B cell (primary cell): ENCODE data around the gene MTHFD1L. TPM values are rescaled to one million over a fixed set of nuclear protein-coding genes. Genes with fewer than 3 reads are reported as not detected.

Source experiments
- ATAC-seq: fragments of 200-7000 bp; cut with Tn5 transposase; one replicate; pipeline ENCODE4 v1.10.0; 2021; ENCODE audit warnings: low read depth, mild to moderate bottlenecking, moderate number of reproducible peaks, moderate library complexity
- CTCF ChIA-PET: fragments of 350-600 bp; sonication (Branson Sonifier 250); formaldehyde crosslinking; loops from one replicate; lab custom pipeline; 2021; ENCODE audit warnings: antibody characterized with exemption, inconsistent platforms; lab: Charles Lee
- POLR2A ChIA-PET: fragments of 350-600 bp; sonication (Branson Sonifier 250); formaldehyde crosslinking; loops from one replicate; lab custom pipeline; 2021; ENCODE audit warnings: antibody characterized with exemption; lab: Charles Lee
- DNase-seq: peaks from one replicate; pipeline ENCODE4 v3.0.0; 2013
- H2AFZ ChIP-seq: 2 replicates; pipeline ENCODE4 v1.6.1; 2012; ENCODE audit warnings: mild to moderate bottlenecking, low read depth, low read length; ENCODE audit not compliant: insufficient read depth, poor library complexity, severe bottlenecking
- H3K27ac ChIP-seq, 2 donors: 1 replicate in 1 of 2; 2 replicates in 1 of 2; pipeline ENCODE4 v1.5.1; 2012 to 2013; ENCODE audit warnings: low read length in 2 of 2, mild to moderate bottlenecking in 2 of 2, moderate library complexity in 1 of 2
- H3K27me3 ChIP-seq, 4 experiments: fragments of 200-600 bp in 1 of 4; sonication (generic) in 1 of 4; replicated peaks in 1 of 4; 1 replicate in 2 of 4; 2 replicates in 2 of 4; pipeline versions ENCODE4 v1.6.1 to v1.7.0; 2013 to 2016; ENCODE audit warnings: low read length in 3 of 4, mild to moderate bottlenecking in 2 of 4, mixed read lengths in 1 of 4, moderate library complexity in 1 of 4; ENCODE audit not compliant: insufficient read depth in 4 of 4, control insufficient read depth in 3 of 4; ENCODE audit errors: control extremely low read depth in 1 of 4
- H3K36me3 ChIP-seq, 2 experiments: replicated peaks in 1 of 2; 1 replicate in 1 of 2; 2 replicates in 1 of 2; pipeline versions ENCODE4 v1.6.1 to v1.7.1; 2013; ENCODE audit warnings: low read length in 1 of 2; ENCODE audit not compliant: insufficient read depth in 2 of 2, control insufficient read depth in 1 of 2; ENCODE audit errors: control extremely low read depth in 1 of 2, extremely low read depth in 1 of 2
- H3K4me1 ChIP-seq, 2 donors: fragments of 200-600 bp in 1 of 2; sonication (generic) in 1 of 2; 1 replicate in 1 of 2; 2 replicates in 1 of 2; pipeline versions ENCODE4 v1.5.1 to v1.6.1; 2013 to 2017; ENCODE audit warnings: low read length in 2 of 2; ENCODE audit not compliant: control insufficient read depth in 2 of 2, insufficient read depth in 2 of 2
- H3K4me2 ChIP-seq: replicated peaks from 2 replicates; pipeline ENCODE3; 2012; ENCODE audit warnings: mild to moderate bottlenecking, low read depth, low read length; ENCODE audit not compliant: poor library complexity, severe bottlenecking
- H3K4me3 ChIP-seq, 5 experiments: fragments of 200-600 bp in 1 of 5; sonication (generic) in 1 of 5; 1 replicate in 3 of 5; 2 replicates in 2 of 5; pipeline versions ENCODE4 v1.5.1 to v1.7.0; 2011 to 2016; ENCODE audit warnings: low read length in 4 of 5, mild to moderate bottlenecking in 4 of 5, low read depth in 2 of 5, control low read depth in 1 of 5, moderate library complexity in 1 of 5; ENCODE audit not compliant: insufficient read depth in 1 of 5; ENCODE audit errors: control extremely low read depth in 1 of 5, extremely low read depth in 1 of 5
- H3K79me2 ChIP-seq: fragments of 200-600 bp; sonication (generic); one replicate; pipeline ENCODE4 v1.6.0; 2016; ENCODE audit warnings: low read length; ENCODE audit not compliant: control insufficient read depth, insufficient read depth
- H3K9ac ChIP-seq: fragments of 200-600 bp; sonication (generic); 2 replicates; pipeline ENCODE4 v1.6.1; 2017; ENCODE audit warnings: mild to moderate bottlenecking, low read length, moderate library complexity
- H3K9me3 ChIP-seq, 3 donors: one replicate each; pipeline versions ENCODE4 v1.6.1 to v1.7.1; 2013; ENCODE audit warnings: low read length in 2 of 3; ENCODE audit not compliant: control insufficient read depth in 2 of 3, insufficient read depth in 1 of 3; ENCODE audit errors: control extremely low read depth in 1 of 3
- H4K20me1 ChIP-seq: 2 replicates; pipeline ENCODE4 v1.6.0; 2012; ENCODE audit warnings: mild to moderate bottlenecking, low read length; ENCODE audit not compliant: insufficient read depth, control insufficient read depth, poor library complexity, severe bottlenecking
- H3K27ac Mint-ChIP-seq: one replicate; pipeline ENCODE4 v1.8.0; 2021; ENCODE audit warnings: mixed read lengths
- H3K27me3 Mint-ChIP-seq: one replicate; pipeline ENCODE4 v1.8.0; 2021; ENCODE audit warnings: mixed read lengths
- H3K4me1 Mint-ChIP-seq: one replicate; pipeline ENCODE4 v1.8.0; 2021; ENCODE audit warnings: mixed read lengths
- H3K4me3 Mint-ChIP-seq: one replicate; pipeline ENCODE4 v1.8.0; 2021; ENCODE audit warnings: mixed read lengths
- H3K9me3 Mint-ChIP-seq: one replicate; pipeline ENCODE4 v1.8.0; 2022; ENCODE audit warnings: mixed read lengths; ENCODE audit not compliant: insufficient read depth
- EZH2 ChIP-seq: IDR thresholded peaks from 2 replicates; pipeline ENCODE4 v1.6.1; 2012; ENCODE audit warnings: borderline replicate concordance, low read depth, mild to moderate bottlenecking, moderate library complexity, low read length; ENCODE audit not compliant: insufficient read depth, poor library complexity, severe bottlenecking
- WGBS: methylation state at CpG from one replicate; pipeline ENCODE4 v1.1.5; 2013; ENCODE audit warnings: missing lambda C conversion rate; ENCODE audit not compliant: insufficient coverage; 5-methylcytosine and 5-hydroxymethylcytosine counted together
- intact Hi-C: fragments of 100-400 bp; cut with micrococcal nuclease; formaldehyde crosslinking; loops from one replicate; pipeline ENCODE4 v1.10.0; 2022
- polyA plus RNA-seq: library from polyadenylated mRNA; depleted of rRNA; stranded (reverse); fragments of >200 nt; gene quantifications from 2 replicates; pipeline ENCODE4 v1.2.3, GENCODE V29; 2012
- total RNA-seq, 2 donors: library from RNA; stranded (reverse); fragments of 120-200 nt in 1 of 2; gene quantifications; 1 replicate in 1 of 2; 2 replicates in 1 of 2; pipeline versions ENCODE4 v1.2.3 to v1.2.4, GENCODE V29; 2013 to 2022
- TF ChIP-seq, protein P1 (sequence below): fragments of 200-600 bp; IDR thresholded peaks from one replicate; pipeline ENCODE4 v1.8.0; 2022; ENCODE audit warnings: antibody characterized with exemption, mild to moderate bottlenecking

The MTHFD1L gene
- total and polyA plus RNA-seq, 2 donors (not counting 1 experiment from before 2014, with no cell fraction given) = 2.9 to 16.1 TPM

DNA sequence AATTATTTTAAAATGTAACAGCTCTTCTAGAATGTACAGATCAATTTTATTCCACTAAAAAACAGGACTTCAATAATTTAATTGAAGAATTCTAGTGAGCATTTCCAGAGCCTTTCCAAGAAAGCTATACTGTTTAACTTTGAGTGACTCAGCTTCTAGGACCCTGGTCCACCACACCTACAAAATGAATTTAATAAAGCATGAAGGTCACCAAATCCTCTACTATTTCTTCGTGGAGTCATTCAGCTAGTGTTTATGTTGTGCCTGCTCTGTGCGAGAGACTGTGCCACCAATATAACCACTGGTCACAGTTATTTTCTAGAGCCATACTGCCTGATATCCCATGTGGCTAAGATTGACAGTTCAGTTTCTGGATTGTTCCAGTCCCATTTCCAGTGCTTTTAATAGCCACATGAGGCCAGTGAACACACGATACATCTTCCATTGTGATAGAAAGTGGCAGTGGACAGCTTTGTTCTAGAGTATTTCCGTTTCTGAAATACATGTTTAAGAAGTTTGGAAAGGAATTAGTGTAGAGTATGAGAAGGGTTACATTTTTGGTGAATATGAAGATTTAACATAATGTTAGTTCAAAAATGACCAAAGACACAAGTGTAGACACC, 160.7 kb downstream of the MTHFD1L start:
- Histone ChIP-seq H3K27ac (no peak overlapping the region), H3K9ac (no peak overlapping the region), H3K79me2 (no peaks in the 10 kb centered on the region), H3K4me3 (no peak overlapping the region), H2AFZ (no peak overlapping the region), H3K4me1 (no peaks in the 10 kb centered on the region), H3K4me2 (no peak overlapping the region), H3K9me3 (peaks cover 0 to 3% (median 0%) of the 10 kb centered on the region in 3 donors), H3K36me3 (no peaks in the 10 kb centered on the region), H3K27me3 (no peaks in the 10 kb centered on the region), H4K20me1 (no peaks in the 10 kb centered on the region)
- CTCF ChIA-PET = interaction anchor here (0.6 to 2.3 kb wide), 3 partner anchors 9 to 185 kb away, joined by 3 to 17 read pairs (median 6); no protein-coding TSS in a partner anchor
- POLR2A ChIA-PET = interaction anchor here (0.7 kb wide), 1 partner anchor 315 kb away, joined by 5 read pairs; no protein-coding TSS in a partner anchor
- Mint-ChIP-seq H3K9me3 (no peaks in the 10 kb centered on the region), H3K4me1 (no peaks in the 10 kb centered on the region), H3K27me3 (no peaks in the 10 kb centered on the region), H3K4me3 (no peak overlapping the region), H3K27ac (no peak overlapping the region)
- no peak for DNase-seq
- intact Hi-C loops = no loop called here
- ATAC-seq = no peak
- whole genome bisulfite sequencing = 100% methylated on average over 3 of the region's 4 CpGs
- no peak for TF ChIP-seq EZH2
- TF ChIP-seq, protein P1, sequence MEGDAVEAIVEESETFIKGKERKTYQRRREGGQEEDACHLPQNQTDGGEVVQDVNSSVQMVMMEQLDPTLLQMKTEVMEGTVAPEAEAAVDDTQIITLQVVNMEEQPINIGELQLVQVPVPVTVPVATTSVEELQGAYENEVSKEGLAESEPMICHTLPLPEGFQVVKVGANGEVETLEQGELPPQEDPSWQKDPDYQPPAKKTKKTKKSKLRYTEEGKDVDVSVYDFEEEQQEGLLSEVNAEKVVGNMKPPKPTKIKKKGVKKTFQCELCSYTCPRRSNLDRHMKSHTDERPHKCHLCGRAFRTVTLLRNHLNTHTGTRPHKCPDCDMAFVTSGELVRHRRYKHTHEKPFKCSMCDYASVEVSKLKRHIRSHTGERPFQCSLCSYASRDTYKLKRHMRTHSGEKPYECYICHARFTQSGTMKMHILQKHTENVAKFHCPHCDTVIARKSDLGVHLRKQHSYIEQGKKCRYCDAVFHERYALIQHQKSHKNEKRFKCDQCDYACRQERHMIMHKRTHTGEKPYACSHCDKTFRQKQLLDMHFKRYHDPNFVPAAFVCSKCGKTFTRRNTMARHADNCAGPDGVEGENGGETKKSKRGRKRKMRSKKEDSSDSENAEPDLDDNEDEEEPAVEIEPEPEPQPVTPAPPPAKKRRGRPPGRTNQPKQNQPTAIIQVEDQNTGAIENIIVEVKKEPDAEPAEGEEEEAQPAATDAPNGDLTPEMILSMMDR = no peak

DNA sequence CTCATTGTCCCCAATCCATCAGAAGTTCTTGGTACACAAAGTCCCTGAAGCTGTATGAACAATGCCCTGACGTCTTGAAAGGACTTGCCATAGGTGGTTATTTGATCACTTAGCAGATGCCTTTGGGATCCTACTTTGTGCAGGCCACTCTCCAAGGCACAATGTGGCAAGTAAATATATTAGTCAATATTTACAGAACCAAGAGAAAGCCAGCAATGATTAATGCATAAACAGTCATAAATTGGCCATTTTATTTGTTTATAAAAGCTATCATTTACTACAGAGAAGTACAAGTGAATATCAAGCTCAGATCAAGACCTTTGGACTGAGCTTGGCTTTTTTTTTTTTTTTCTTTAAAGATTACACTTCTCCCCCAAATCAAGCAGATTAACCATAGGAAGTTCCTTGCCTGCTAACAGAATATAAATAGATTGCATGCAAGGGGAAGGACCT, 161.8 kb downstream of the MTHFD1L start:
- no peak for TF ChIP-seq EZH2
- TF ChIP-seq, protein P1 = no peak
- no peaks in the 10 kb centered on the region for H3K4me1 Mint-ChIP-seq
- ATAC-seq (no peak), DNase-seq (no peak)
- H3K9me3 Mint-ChIP-seq = no peaks in the 10 kb centered on the region
- no peak overlapping the region for H3K4me3 Mint-ChIP-seq
- Histone ChIP-seq H2AFZ (no peak overlapping the region), H3K79me2 (no peaks in the 10 kb centered on the region), H3K9ac (no peak overlapping the region), H3K27ac (no peak overlapping the region), H3K36me3 (no peaks in the 10 kb centered on the region), H3K4me1 (no peaks in the 10 kb centered on the region), H3K4me3 (no peak overlapping the region), H4K20me1 (no peaks in the 10 kb centered on the region), H3K9me3 (peaks cover 0 to 3% (median 0%) of the 10 kb centered on the region in 3 donors), H3K27me3 (no peaks in the 10 kb centered on the region), H3K4me2 (no peak overlapping the region)
- POLR2A ChIA-PET = interaction anchor here (0.7 kb wide), 1 partner anchor 342 kb away, joined by 3 read pairs; no protein-coding TSS in a partner anchor
- no peak overlapping the region for H3K27ac Mint-ChIP-seq
- intact Hi-C loops = no loop called here
- H3K27me3 Mint-ChIP-seq = no peaks in the 10 kb centered on the region
- CTCF ChIA-PET = interaction anchor here (0.6 to 2.3 kb wide), 2 partner anchors 12 to 24 kb away, joined by 3 to 17 read pairs; no protein-coding TSS in a partner anchor
- 100% methylated on average over 1 of the region's 1 CpG for WGBS
